Fibroblast of skin of scalp (primary cell): ENCODE data around the gene SLC16A3.
"Not testable (repeated sequence)": the region's sequence is repeated elsewhere in the genome, so short reads cannot be mapped to it uniquely, and the experiment has no call there.

Experiments used
- DNase-seq: peaks from one replicate; pipeline ENCODE4 v3.0.0-alpha.2; 2013

The SLC16A3 gene

GRCh38 chr17:82204831-82205719 is 23.8 kb upstream of the SLC16A3 start:
- peak; percentile 51 for DNase-seq

GRCh38 chr17:82205720-82206508 is 22.9 kb upstream of the SLC16A3 start:
- DNase-seq: peak; percentile 86

- not testable (repeated sequence) for DNase-seq
Measured at GRCh38 chr17:82210655-82211054, 18.2 kb upstream of the SLC16A3 start.

GRCh38 chr17:82212331-82213250 is 16.3 kb upstream of the SLC16A3 start, which contains the start of gene CCDC57:
CCDC57 (minus strand) TSS chr17:82212842; CDS start chr17:82201944, 10,898 bp downstream.
- DNase-seq: peak; percentile 83

GRCh38 chr17:82213251-82214011 is 15.4 kb upstream of the SLC16A3 start:
- DNase-seq: peak; percentile 74

- DNase-seq: no peak
Measured at GRCh38 chr17:82214012-82214628, 14.7 kb upstream of the SLC16A3 start.

GRCh38 chr17:82215095-82215971 is 13.5 kb upstream of the SLC16A3 start:
- peak; percentile 42 for DNase-seq

GRCh38 chr17:82215972-82216300 is 12.9 kb upstream of the SLC16A3 start:
- DNase-seq: no peak

- DNase-seq: peak; percentile 76
Measured at GRCh38 chr17:82216301-82217119, 12.3 kb upstream of the SLC16A3 start.

GRCh38 chr17:82217120-82217529 is 11.7 kb upstream of the SLC16A3 start:
- DNase-seq: no peak

- DNase-seq: peak; percentile 92
Measured at GRCh38 chr17:82217530-82218204, 11.2 kb upstream of the SLC16A3 start.

GRCh38 chr17:82218349-82219075 is 10.3 kb upstream of the SLC16A3 start:
- no peak for DNase-seq

GRCh38 chr17:82219083-82219482 is 9.8 kb upstream of the SLC16A3 start:
- DNase-seq: no peak

- no peak for DNase-seq
Measured at GRCh38 chr17:82219753-82220709, 8.8 kb upstream of the SLC16A3 start.

- DNase-seq: no peak
Measured at GRCh38 chr17:82221341-82221902, 7.4 kb upstream of the SLC16A3 start.

GRCh38 chr17:82222816-82223215 is 6.0 kb upstream of the SLC16A3 start:
- DNase-seq: no peak
